ENCODE measurements around the gene ARHGEF7.

DNA sequence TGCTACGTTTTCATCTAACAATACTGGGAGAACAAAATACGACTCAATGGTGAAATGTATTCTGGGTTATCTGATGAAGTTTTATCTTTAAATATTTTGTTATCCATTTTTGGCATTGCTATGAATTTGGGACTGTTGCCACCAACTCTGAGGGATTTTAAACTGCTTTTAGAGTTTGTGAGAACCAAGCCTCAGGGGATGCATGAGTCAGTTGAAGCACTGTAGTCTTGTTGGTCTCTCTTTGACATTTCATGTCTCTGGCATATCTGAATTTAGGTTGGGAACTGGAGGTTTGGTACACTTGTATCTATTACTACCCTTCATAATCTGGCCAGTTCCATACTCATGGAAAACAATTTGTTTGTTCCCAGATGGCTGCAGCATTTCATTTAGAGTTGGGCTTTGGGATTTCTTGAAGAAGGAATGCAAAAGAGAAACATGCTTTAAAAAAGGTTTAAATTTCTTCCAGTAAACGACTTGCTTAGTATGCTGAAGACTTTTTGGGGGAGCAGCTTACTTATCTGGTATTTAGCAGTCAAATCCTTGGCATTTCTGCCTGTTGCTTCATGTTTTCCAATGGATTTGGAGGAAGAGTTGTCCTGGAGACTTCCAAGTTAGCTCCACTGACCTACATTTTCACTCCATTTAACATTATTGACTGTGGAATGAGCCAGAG lies 28.9 kb downstream of the ARHGEF7 start:
- TF ChIP-seq CTCF (conservative IDR thresholded peaks at IDR 0.05 in 1 of 2, IDR thresholded peaks at IDR 0.05 in 1 of 2; ENCODE audit: extremely low read depth in 1 of 2, insufficient read depth in 1 of 2, low read depth in 1 of 2, low read length in 2 of 2): no peak
- TF ChIP-seq EZH2 (IDR thresholded peaks at IDR 0.05; ENCODE audit: borderline replicate concordance, low read length): no peak
